SH-SY5Y (cell line): ENCODE measurements around the gene SWAP70.

ENCODE experiments used
- GATA2 ChIP-seq: IDR thresholded peaks from 2 replicates; pipeline ENCODE4 v1.6.1; 2011; ENCODE audit warnings: mild to moderate bottlenecking, low read depth, low read length
- GATA3 ChIP-seq: IDR thresholded peaks from 2 replicates; pipeline ENCODE4 v1.6.1; 2011; ENCODE audit warnings: low read depth, mild to moderate bottlenecking, low read length, moderate library complexity

- TF ChIP-seq GATA2 (no peak), GATA3 (no peak)
Measured at GRCh38 chr11:9735236-9735635, 71.4 kb downstream of the SWAP70 start.
